Mesenchymal stem cell (in vitro differentiated cells and primary cell): ENCODE data around the gene SLC27A3.

Experiments used
- DNase-seq: peaks from one replicate; pipeline ENCODE4 v3.0.0-alpha.2; 2013
- H2AFZ ChIP-seq: one replicate; pipeline ENCODE4 v1.6.1; 2013; ENCODE audit warnings: low read depth, mild to moderate bottlenecking, control low read depth, inconsistent platforms, low read length, moderate library complexity
- H2AK5ac ChIP-seq: 2 replicates; pipeline ENCODE4 v1.6.1; 2013; ENCODE audit warnings: low read length, moderate library complexity, mild to moderate bottlenecking, inconsistent platforms; ENCODE audit not compliant: severe bottlenecking
- H2BK120ac ChIP-seq: one replicate; pipeline ENCODE4 v1.6.1; 2013; ENCODE audit warnings: low read depth, mild to moderate bottlenecking, inconsistent platforms, low read length, moderate library complexity
- H2BK12ac ChIP-seq, 2 experiments: one replicate each; pipeline ENCODE4 v1.6.1; 2013; ENCODE audit warnings: inconsistent platforms in 2 of 2, low read length in 2 of 2, mild to moderate bottlenecking in 2 of 2, moderate library complexity in 2 of 2, control low read depth in 1 of 2
- H2BK15ac ChIP-seq: one replicate; pipeline ENCODE4 v1.6.1; 2013; ENCODE audit warnings: mild to moderate bottlenecking, low read depth, inconsistent platforms; ENCODE audit not compliant: poor library complexity, severe bottlenecking
- H2BK5ac ChIP-seq: 2 replicates; pipeline ENCODE4 v1.6.1; 2013; ENCODE audit warnings: low read depth, mild to moderate bottlenecking, low read length, control low read depth, inconsistent platforms; ENCODE audit not compliant: poor library complexity, severe bottlenecking
- H3K14ac ChIP-seq, 2 experiments: one replicate each; pipeline ENCODE4 v1.6.1; 2013; ENCODE audit warnings: inconsistent platforms in 2 of 2, low read length in 2 of 2, control low read depth in 1 of 2, mild to moderate bottlenecking in 1 of 2, moderate library complexity in 1 of 2
- H3K18ac ChIP-seq, 2 experiments: one replicate each; pipeline ENCODE4 v1.6.1; 2013; ENCODE audit warnings: inconsistent platforms in 2 of 2, low read length in 2 of 2, control low read depth in 1 of 2, low read depth in 1 of 2, mild to moderate bottlenecking in 1 of 2
- H3K23ac ChIP-seq, 2 experiments: one replicate each; pipeline ENCODE4 v1.6.1; 2013; ENCODE audit warnings: inconsistent platforms in 2 of 2, low read length in 2 of 2, mild to moderate bottlenecking in 2 of 2, moderate library complexity in 2 of 2, control low read depth in 1 of 2
- H3K27ac ChIP-seq: 2 replicates; pipeline ENCODE4 v1.5.1; 2013; ENCODE audit warnings: mild to moderate bottlenecking, moderate library complexity, low read length, control low read depth, inconsistent platforms; ENCODE audit not compliant: poor library complexity, severe bottlenecking
- H3K27me3 ChIP-seq, 2 experiments: 2 replicates each; pipeline versions ENCODE4 v1.6.1 to v1.7.0; 2013; ENCODE audit warnings: low read length in 2 of 2, mild to moderate bottlenecking in 2 of 2, moderate library complexity in 2 of 2, control low read depth in 1 of 2, inconsistent platforms in 1 of 2; ENCODE audit not compliant: control insufficient read depth in 1 of 2, insufficient read depth in 1 of 2
- H3K36me3 ChIP-seq, 2 experiments: 2 replicates each; pipeline versions ENCODE4 v1.6.1 to v1.7.0; 2013; ENCODE audit warnings: low read length in 2 of 2, control low read depth in 1 of 2, inconsistent platforms in 1 of 2, low read depth in 1 of 2, mild to moderate bottlenecking in 1 of 2; ENCODE audit not compliant: insufficient read depth in 2 of 2, control insufficient read depth in 1 of 2
- H3K4ac ChIP-seq, 2 experiments: one replicate each; pipeline ENCODE4 v1.6.1; 2013; ENCODE audit warnings: inconsistent platforms in 2 of 2, low read length in 2 of 2, mild to moderate bottlenecking in 2 of 2, moderate library complexity in 2 of 2, control low read depth in 1 of 2, low read depth in 1 of 2
- H3K4me1 ChIP-seq: 2 replicates; pipeline ENCODE4 v1.6.1; 2013; ENCODE audit warnings: low read depth, low read length, control low read depth; ENCODE audit not compliant: control insufficient read depth, insufficient read depth
- H3K4me2 ChIP-seq: 2 replicates; pipeline ENCODE4 v1.6.1; 2013; ENCODE audit warnings: low read length, mild to moderate bottlenecking, inconsistent platforms; ENCODE audit not compliant: poor library complexity, severe bottlenecking
- H3K4me3 ChIP-seq, 2 experiments: 2 replicates each; pipeline versions ENCODE4 v1.5.1 to v1.7.0; 2013; ENCODE audit warnings: low read length in 2 of 2, mild to moderate bottlenecking in 2 of 2, control low read depth in 1 of 2, low read depth in 1 of 2; ENCODE audit not compliant: insufficient read depth in 1 of 2
- H3K79me1 ChIP-seq: replicated peaks from 2 replicates; pipeline ENCODE4 v1.6.1; 2013; ENCODE audit warnings: mild to moderate bottlenecking, control low read depth, low read length, inconsistent platforms; ENCODE audit not compliant: poor library complexity, severe bottlenecking
- H3K9ac ChIP-seq: 2 replicates; pipeline ENCODE4 v1.7.0; 2013; ENCODE audit warnings: mild to moderate bottlenecking, low read length, moderate library complexity
- H3K9me3 ChIP-seq: 2 replicates; pipeline ENCODE4 v1.7.0; 2013; ENCODE audit warnings: mild to moderate bottlenecking, low read length; ENCODE audit not compliant: control insufficient read depth
- H4K8ac ChIP-seq: one replicate; pipeline ENCODE4 v1.6.1; 2013; ENCODE audit warnings: inconsistent platforms, mild to moderate bottlenecking, low read length, moderate library complexity
- H4K91ac ChIP-seq: one replicate; pipeline ENCODE4 v1.6.1; 2013; ENCODE audit warnings: mild to moderate bottlenecking, low read length, inconsistent platforms
- WGBS: methylation state at CpG from one replicate; pipeline ENCODE4 v1.1.7; 2013; ENCODE audit warnings: mixed read lengths; 5-methylcytosine and 5-hydroxymethylcytosine counted together

The SLC27A3 gene

DNA sequence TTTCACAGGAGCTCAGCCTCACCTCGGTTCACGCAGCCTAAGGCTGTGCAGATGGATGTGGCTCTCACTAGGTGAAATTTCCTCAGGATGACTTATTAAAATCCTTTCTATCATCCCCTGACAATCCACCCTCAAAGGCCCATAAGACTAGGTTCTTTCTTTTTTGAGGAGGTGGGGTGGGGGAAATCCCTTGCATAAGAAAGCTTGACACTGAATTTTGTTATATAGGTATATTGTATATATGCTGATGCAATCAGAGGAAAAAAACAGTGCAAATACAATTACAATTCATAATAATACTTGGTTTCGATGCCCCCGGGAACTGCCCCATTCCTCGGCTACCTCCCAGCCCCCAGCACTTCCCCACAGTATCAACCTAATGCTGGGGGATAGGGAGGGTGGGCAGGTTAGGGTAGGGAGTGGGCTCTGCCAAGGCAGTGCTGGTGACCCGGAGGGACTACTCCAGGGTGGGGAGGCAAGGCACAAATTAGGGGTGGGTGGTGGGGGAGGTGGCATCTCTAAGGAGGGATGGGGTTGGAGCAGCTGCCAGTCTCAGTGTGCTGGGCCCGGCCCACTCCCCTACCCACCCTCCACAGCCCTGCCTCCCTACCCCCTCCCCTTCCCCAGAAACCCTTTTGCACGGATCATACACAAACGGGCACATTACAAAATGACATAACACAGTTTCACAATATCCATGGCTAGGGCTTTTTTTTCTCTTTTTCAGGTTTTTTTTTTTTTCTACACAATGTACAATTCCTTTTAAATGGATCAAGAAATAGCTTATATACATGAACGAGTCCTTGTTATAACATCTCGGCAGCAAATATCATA, 30.9 kb downstream of the SLC27A3 start:
- Histone ChIP-seq H2BK15ac (no peak overlapping the region), H3K4me1 (no peaks in the 10 kb centered on the region), H3K36me3 (peaks cover 52 to 59% of the 10 kb centered on the region in 2 experiments), H3K4me3 (peak overlapping the region in 1 of 2 experiments; percentile 3), H4K8ac (no peak overlapping the region), H3K4ac (no peak overlapping the region), H3K18ac (no peak overlapping the region), H2AFZ (no peak overlapping the region), H3K4me2 (no peak overlapping the region), H4K91ac (no peak overlapping the region), H3K27me3 (no peaks in the 10 kb centered on the region), H2BK12ac (no peak overlapping the region), H2AK5ac (no peak overlapping the region), H3K27ac (no peak overlapping the region), H3K14ac (no peak overlapping the region), H3K9me3 (no peaks in the 10 kb centered on the region), H3K9ac (peak overlapping the region; percentile 69), H3K79me1 (peaks cover 9% of the 10 kb centered on the region), H2BK5ac (no peak overlapping the region), H2BK120ac (no peak overlapping the region), H3K23ac (no peak overlapping the region)
- DNase-seq = no peak
- 93% methylated on average over 7 of the region's 11 CpGs for WGBS

DNA sequence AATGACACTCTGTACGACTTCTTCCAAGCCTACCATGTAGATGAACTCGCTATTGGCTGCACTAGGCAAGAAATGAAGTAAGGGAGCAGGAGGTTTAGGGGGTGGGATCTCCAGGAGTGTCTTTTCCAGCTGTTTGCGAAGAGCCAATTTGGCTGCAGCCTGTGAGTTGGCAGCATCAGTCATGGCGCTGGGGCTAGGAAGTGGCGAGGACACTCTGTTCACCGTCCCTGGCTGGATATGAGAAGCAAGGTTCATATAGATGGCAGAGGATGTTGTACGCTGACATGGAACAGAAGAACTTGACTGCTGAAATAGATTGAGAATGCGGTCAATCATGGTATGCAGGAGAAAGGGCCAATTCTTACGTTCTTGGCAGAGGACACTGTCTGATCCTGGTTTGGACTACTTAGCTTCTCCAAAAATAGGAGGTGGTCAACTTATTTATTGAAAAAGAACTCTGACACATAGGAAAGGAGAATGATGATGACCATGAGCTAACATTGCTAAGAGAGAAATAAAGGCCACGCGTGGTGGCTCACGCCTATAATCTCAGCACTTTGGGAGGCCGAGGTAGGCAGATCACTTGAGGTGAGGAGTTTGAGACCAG, 41.2 kb downstream of the SLC27A3 start:
- Histone ChIP-seq H3K4me1 (no peaks in the 10 kb centered on the region), H3K4me3 (no peak overlapping the region), H3K14ac (no peak overlapping the region), H3K9me3 (no peaks in the 10 kb centered on the region), H3K23ac (no peak overlapping the region), H2BK12ac (no peak overlapping the region), H2AFZ (no peak overlapping the region), H3K36me3 (peaks cover 39 to 79% of the 10 kb centered on the region in 2 experiments), H2AK5ac (no peak overlapping the region), H2BK15ac (no peak overlapping the region), H3K9ac (no peak overlapping the region), H3K27ac (no peak overlapping the region), H4K91ac (no peak overlapping the region), H3K4ac (no peak overlapping the region), H4K8ac (no peak overlapping the region), H3K18ac (no peak overlapping the region), H3K27me3 (no peaks in the 10 kb centered on the region), H3K4me2 (no peak overlapping the region), H2BK120ac (no peak overlapping the region), H2BK5ac (no peak overlapping the region), H3K79me1 (peaks cover 18% of the 10 kb centered on the region)
- DNase-seq = no peak
- 97% methylated on average over 13 of the region's 13 CpGs for WGBS

- Histone ChIP-seq H2BK12ac (no peak overlapping the region), H3K79me1 (peaks cover 21% of the 10 kb centered on the region), H4K8ac (no peak overlapping the region), H3K9me3 (no peaks in the 10 kb centered on the region), H3K4me1 (no peaks in the 10 kb centered on the region), H2BK120ac (no peak overlapping the region), H3K18ac (no peak overlapping the region), H3K14ac (no peak overlapping the region), H3K27me3 (no peaks in the 10 kb centered on the region), H3K4me3 (no peak overlapping the region), H4K91ac (no peak overlapping the region), H3K9ac (no peak overlapping the region), H3K4me2 (no peak overlapping the region), H2BK5ac (no peak overlapping the region), H3K4ac (no peak overlapping the region), H2AK5ac (no peak overlapping the region), H2AFZ (no peak overlapping the region), H3K23ac (no peak overlapping the region), H3K36me3 (peaks cover 31 to 59% of the 10 kb centered on the region in 2 experiments), H3K27ac (no peak overlapping the region), H2BK15ac (no peak overlapping the region)
- 100% methylated on average over 1 of the region's 2 CpGs for WGBS
- no peak for DNase-seq
Observed at GRCh38 chr1:153818876-153819275, 43.7 kb downstream of the SLC27A3 start.

GRCh38 chr1:153827168-153827964, 52.2 kb downstream of the SLC27A3 start:
- WGBS = 100% methylated on average over 2 of the region's 6 CpGs
- H3K4ac ChIP-seq = no peak overlapping the region
- H3K27ac ChIP-seq = no peak overlapping the region
- H3K36me3 ChIP-seq = peaks cover 18 to 35% of the 10 kb centered on the region in 2 experiments
- no peak overlapping the region for H3K4me3 ChIP-seq
- no peak overlapping the region for H3K23ac ChIP-seq
- H2AK5ac ChIP-seq = no peak overlapping the region
- H2BK15ac ChIP-seq = no peak overlapping the region
- H3K4me2 ChIP-seq = no peak overlapping the region
- DNase-seq = no peak
- H4K91ac ChIP-seq = no peak overlapping the region
- no peak overlapping the region for H2AFZ ChIP-seq
- peaks cover 3% of the 10 kb centered on the region for H3K4me1 ChIP-seq
- H3K14ac ChIP-seq = no peak overlapping the region
- H3K9ac ChIP-seq = no peak overlapping the region
- no peak overlapping the region for H2BK120ac ChIP-seq
- H3K18ac ChIP-seq = no peak overlapping the region
- peaks cover 21% of the 10 kb centered on the region for H3K79me1 ChIP-seq
- H4K8ac ChIP-seq = no peak overlapping the region
- no peaks in the 10 kb centered on the region for H3K27me3 ChIP-seq
- no peaks in the 10 kb centered on the region for H3K9me3 ChIP-seq
- no peak overlapping the region for H2BK12ac ChIP-seq
- no peak overlapping the region for H2BK5ac ChIP-seq
